CD4-positive, alpha-beta T cell treated with Interleukin-15 for 4 hours (primary cell): ENCODE measurements around the gene CAPN2.
A peak's percentile ranks its signal among the peaks of the same experiment; 100 is the strongest.
"Not testable (repeated sequence)": the region's sequence is repeated elsewhere in the genome, so short reads cannot be mapped to it uniquely, and the experiment has no call there.

Experiments
- DNase-seq: peaks from one replicate; pipeline ENCODE4 v3.0.0-alpha.2; 2020; ENCODE audit warnings: low spot score

The CAPN2 gene

GRCh38 chr1:223739366-223740037 is 27.2 kb downstream of the CAPN2 start:
- DNase-seq: no peak

GRCh38 chr1:223740038-223740736 is 27.8 kb downstream of the CAPN2 start:
- not testable (repeated sequence) for DNase-seq

GRCh38 chr1:223741861-223742260 is 29.5 kb downstream of the CAPN2 start:
- no peak for DNase-seq

- DNase-seq: no peak
Measured at GRCh38 chr1:223742856-223743517, 30.6 kb downstream of the CAPN2 start.

- DNase-seq: no peak
Measured at GRCh38 chr1:223745731-223746130, 33.4 kb downstream of the CAPN2 start.

- no peak for DNase-seq
Measured at GRCh38 chr1:223747838-223748335, 35.5 kb downstream of the CAPN2 start.

GRCh38 chr1:223748405-223748772 is 36.0 kb downstream of the CAPN2 start:
- DNase-seq: peak; percentile 26

- peak; percentile 62 for DNase-seq
Measured at GRCh38 chr1:223748773-223749733, 36.7 kb downstream of the CAPN2 start.

- DNase-seq: no peak
Measured at GRCh38 chr1:223750730-223751570, 38.6 kb downstream of the CAPN2 start.

- DNase-seq: no peak
Measured at GRCh38 chr1:223751696-223752095, 39.4 kb downstream of the CAPN2 start.

- no peak for DNase-seq
Measured at GRCh38 chr1:223752721-223753515, 40.6 kb downstream of the CAPN2 start.

GRCh38 chr1:223754681-223755431 is 42.5 kb downstream of the CAPN2 start:
- DNase-seq: no peak

- DNase-seq: no peak
Measured at GRCh38 chr1:223755432-223755792, 43.1 kb downstream of the CAPN2 start.

- no peak for DNase-seq
Measured at GRCh38 chr1:223755992-223756775, 43.8 kb downstream of the CAPN2 start.

- DNase-seq: no peak
Measured at GRCh38 chr1:223756806-223757700, 44.7 kb downstream of the CAPN2 start.

- no peak for DNase-seq
Measured at GRCh38 chr1:223758734-223759133, 46.4 kb downstream of the CAPN2 start.

- DNase-seq: no peak
Measured at GRCh38 chr1:223759273-223759672, 46.9 kb downstream of the CAPN2 start.

- no peak for DNase-seq
Measured at GRCh38 chr1:223760833-223761232, 48.5 kb downstream of the CAPN2 start.
